Pons (tissue), 1 donor: ENCODE measurements around the gene DNAJC19.
A peak's percentile ranks its signal among the peaks of the same experiment; 100 is the strongest.
"Not testable (repeated sequence)": the region's sequence is repeated elsewhere in the genome, so short reads cannot be mapped to it uniquely, and the experiment has no call there.

Experiments used
- DNase-seq: peaks from one replicate; pipeline ENCODE4 v3.0.0-alpha.2; 2016; ENCODE audit warnings: low spot score

The DNAJC19 gene

DNA sequence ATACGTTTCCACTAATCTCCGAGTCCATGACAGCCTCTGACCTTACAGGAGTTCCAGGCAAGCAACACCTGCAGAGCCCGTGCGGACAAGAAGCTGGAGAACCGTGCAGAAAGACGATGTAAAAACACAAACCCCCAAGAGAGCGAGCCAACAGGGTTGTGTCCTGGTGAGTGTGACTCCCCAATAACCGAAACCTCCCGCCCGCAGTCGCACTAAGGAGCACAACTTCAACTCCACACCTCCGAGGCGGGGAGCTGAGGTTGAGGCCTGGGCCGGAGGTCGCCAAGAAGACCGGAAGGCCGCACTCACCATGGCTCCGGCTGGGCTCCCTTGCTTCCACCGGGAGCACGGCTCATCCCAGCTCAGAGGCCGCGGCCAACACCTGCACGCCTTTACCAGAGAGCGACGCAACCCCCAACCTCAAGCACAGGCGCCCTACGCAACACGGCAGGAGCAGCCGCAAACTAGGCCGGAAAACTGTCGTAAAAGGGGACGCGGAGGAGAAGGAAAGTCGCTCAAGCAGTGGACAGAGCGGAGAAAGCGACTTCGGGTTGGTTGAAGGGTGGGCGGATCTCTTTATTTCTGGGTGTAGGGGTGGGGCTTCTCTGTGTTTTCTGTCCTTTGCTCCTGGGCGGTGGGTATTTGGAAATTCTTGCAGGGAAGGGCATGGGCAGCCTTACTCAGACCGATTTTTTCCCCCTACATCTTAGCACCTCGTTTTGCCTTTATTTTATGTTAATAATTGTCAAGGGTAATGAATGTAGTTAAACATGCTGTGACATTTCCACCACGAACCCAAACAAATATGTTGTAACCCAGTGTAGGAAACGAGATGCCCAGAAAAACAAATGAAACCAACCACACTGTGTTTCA lies at the start of gene DNAJC19:
Gene DNAJC19, minus strand, starts transcription at position 446 of the 873 bp plus-strand sequence. Its CDS starts 134 bp downstream, at position 312.
- peak; percentile 97 for DNase-seq

- no peak for DNase-seq
These were observed 41.4 kb upstream of the DNAJC19 start for GRCh38 chr3:181030948-181031347.

DNA sequence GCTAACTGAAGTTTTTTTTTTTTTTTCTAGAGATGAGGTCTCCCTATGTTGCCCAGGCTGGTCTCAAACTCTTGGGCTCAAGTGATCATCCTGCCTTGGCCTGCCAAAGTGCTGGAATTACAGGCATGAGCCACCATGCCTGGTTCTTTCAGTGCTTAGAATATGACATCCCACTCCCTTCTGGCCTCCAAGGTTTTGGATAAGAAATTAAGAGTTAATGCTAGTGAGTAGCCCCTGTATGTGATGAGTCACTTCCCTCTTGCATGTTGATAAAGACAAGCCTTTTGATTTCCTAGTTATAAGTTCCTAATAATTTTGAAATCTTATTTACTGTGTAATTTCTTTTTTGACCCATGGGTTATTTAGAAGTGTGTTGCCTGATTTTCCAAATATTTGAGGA lies 35.7 kb upstream of the DNAJC19 start:
- no peak for DNase-seq

DNA sequence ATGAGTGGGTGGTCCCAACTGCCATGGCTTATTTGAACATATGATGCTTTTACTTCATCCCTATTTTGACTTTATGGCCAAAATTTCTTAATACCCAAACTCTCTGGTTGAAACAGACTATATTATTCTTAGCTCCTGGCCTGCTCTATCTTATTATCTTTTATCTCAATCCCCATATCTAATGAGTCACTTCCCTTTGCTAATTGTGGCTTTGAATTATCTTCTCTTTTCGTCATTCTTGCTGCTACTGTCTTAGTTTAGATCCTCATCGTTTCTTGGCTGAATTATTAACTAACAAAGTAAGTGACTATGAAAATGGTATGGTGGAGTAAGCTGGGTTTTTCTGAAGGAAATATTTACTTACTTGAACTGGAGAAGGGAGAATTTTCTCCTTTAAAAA lies 28.2 kb upstream of the DNAJC19 start:
- DNase-seq, result no peak

- no peak for DNase-seq
These were observed 19.7 kb upstream of the DNAJC19 start for GRCh38 chr3:181009225-181009624.

- DNase-seq, result no peak
These were observed 19.3 kb upstream of the DNAJC19 start for GRCh38 chr3:181008796-181009195.

GRCh38 chr3:181007262-181007661 lies 17.7 kb upstream of the DNAJC19 start:
- DNase-seq, result no peak

DNA sequence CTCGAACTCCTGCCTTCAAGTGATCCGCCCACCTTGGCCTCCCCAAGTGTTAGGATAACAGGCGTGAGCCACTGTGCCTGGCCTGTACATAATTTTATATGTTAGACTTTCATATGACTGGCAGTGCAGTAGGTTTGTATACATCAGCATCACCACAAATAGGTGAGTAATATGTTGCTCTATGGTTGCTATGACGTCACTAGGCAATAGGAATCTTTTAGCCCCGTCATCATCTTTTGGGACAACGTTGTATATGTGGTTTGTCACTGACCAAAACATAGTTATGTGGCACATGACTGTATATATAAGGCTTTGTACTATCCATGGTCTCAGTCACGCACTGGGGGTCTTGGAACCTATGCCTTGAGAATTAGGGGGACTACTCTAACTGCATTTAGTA lies 17.0 kb upstream of the DNAJC19 start:
- DNase-seq, result no peak

- not testable (repeated sequence) for DNase-seq
These were observed 13.9 kb upstream of the DNAJC19 start for GRCh38 chr3:181003469-181003868.

- not testable (repeated sequence) for DNase-seq
These were observed 12.8 kb upstream of the DNAJC19 start for GRCh38 chr3:181002331-181002730.

DNA sequence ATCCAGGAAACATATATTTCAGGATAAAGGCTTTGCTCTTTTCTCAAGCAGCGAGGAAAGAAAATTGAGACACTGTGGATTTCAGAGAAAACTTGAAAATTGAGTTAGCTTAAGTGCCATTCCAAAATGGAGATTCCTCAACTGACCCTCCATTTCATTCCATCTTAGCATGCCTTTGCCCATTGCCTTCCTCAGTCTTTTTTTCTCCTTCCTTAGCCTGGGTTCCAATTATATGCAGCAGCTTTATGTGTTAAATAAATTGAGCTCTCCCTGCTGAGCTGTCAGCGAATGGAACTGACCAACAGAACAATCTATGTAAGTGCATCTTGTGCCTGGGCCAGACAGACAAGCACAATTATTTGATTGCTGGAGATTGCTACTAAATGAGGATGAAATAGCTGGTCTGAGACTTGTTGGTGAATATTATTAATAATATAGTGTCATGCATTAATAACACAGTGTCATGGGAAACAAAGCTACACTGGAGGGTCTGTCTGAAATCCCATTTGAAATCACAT lies 6.9 kb upstream of the DNAJC19 start:
- DNase-seq, result no peak

GRCh38 chr3:180990505-180990904 lies 969 bp upstream of the DNAJC19 start:
- DNase-seq, result no peak

- no peak for DNase-seq
These were observed 2.2 kb downstream of the DNAJC19 start for GRCh38 chr3:180987344-180987743.

DNA sequence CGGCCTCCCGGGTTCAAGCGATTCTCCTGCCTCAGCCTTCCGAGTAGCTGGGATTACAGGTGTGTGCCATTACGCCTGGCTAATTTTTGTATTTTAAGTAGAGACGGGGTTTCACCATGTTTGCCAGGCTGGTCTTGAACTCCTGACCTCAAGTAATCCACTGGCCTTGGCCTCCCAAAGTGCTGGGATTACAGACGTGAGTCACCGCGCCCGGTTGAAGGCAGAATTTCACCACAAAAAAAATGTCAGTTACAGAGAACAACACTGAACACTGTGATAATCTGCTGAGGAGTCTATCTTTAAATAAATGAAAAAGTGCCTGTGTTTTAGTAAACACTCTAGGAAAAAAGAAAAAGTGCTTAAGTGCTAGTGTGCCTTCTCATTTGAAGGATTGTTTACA lies 3.2 kb downstream of the DNAJC19 start:
- DNase-seq, result not testable (repeated sequence)

GRCh38 chr3:180983136-180983535 lies 6.4 kb downstream of the DNAJC19 start:
- DNase-seq, result no peak

GRCh38 chr3:180981912-180982311 lies 7.6 kb downstream of the DNAJC19 start:
- no peak for DNase-seq

GRCh38 chr3:180980611-180981010 lies 8.9 kb downstream of the DNAJC19 start:
- no peak for DNase-seq

- no peak for DNase-seq
These were observed 9.6 kb downstream of the DNAJC19 start for GRCh38 chr3:180979961-180980360.

DNA sequence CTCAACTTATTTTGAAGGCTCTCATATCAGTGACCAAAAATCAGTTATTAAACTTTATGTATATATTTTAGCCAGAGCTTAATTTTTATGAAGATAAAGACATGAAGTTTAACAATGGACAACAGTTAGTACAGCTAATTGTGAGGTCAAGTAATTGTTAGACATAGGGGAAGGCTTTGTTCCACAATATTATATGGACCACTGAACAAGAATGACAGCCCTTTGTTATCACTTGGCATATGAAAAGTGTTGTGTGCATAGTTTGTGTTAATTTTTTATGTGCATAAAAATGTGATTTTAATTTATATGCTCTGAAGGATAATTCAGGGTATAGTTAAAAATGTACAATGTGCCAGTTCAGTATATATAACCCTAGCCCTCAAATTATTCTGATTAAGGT lies 12.0 kb downstream of the DNAJC19 start:
- DNase-seq, result no peak

- no peak for DNase-seq
These were observed 15.2 kb downstream of the DNAJC19 start for GRCh38 chr3:180974286-180974685.

DNA sequence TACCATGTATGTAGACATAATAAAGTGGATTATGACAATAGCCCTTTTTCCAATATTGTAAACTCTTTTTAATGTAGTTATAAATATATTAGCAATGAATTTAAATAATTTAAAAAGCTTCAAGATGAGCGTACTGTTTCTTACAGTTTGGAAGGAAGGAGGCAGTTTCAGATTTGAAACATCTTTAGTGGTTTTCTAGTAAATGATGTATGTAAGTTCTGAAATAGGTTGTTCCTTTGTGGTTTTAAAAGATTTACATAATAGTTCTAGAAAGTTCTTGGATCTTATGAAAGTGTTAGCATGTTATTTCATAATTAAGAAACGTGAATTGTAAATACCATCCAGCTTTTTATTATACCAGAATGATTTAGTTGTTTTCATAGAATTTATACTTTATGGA lies 16.0 kb downstream of the DNAJC19 start:
- no peak for DNase-seq

DNA sequence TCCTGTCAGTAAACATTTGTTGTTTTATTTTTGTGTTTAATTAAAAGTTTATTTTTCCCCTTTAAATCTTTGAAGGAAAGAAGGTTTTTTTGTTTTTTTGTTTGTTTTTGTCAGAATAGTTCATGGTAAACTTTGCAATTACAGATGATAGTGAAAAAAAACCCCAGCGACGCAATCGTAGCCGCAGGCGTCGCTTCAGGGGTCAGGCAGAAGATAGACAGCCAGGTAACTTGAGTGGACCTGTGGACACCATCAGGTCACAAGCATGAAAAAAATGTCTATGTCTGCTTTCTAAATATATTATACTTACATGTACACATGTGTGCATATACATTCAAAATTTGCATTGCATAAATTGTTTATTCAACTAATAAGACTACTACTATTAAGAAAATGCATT lies 18.6 kb downstream of the DNAJC19 start:
- DNase-seq, result no peak

DNA sequence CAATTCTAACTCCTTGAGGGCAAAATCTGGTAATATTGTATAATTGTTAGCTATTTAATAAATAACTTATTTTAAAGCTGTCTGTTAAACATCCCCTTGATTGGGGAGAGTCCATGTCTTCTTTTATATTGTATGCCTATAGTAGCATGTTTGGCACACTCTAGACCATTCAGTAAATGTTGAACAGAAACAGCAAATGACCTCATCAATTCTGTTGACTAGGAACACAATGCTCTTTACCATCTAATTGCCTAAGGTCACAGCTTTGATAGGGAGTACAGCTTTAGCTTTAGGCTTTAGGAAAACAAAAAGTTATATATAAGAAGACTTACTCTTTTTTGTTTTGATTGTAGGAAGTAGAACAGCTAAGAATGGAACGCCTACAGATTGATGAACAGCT lies 27.0 kb downstream of the DNAJC19 start:
- DNase-seq, result no peak

GRCh38 chr3:180961552-180961951 lies 28.0 kb downstream of the DNAJC19 start:
- DNase-seq, result no peak
